ENCODE measurements around the gene USP1.

The USP1 gene

GRCh38 chr1:62426794-62427193, 10.1 kb upstream of the USP1 start:
- DNase-seq (ENCODE audit: low spot score): no peak
- FAIRE-seq: no peak

- FAIRE-seq (no peak), DNase-seq (ENCODE audit: low spot score) (no peak)
Observed at GRCh38 chr1:62428351-62428750, 8.5 kb upstream of the USP1 start.

- no peak for DNase-seq (ENCODE audit: low spot score)
- no peak for FAIRE-seq
Observed at GRCh38 chr1:62429581-62429980, 7.3 kb upstream of the USP1 start.

GRCh38 chr1:62433861-62434617, 2.8 kb upstream of the USP1 start:
- DNase-seq (ENCODE audit: low spot score) (no peak), FAIRE-seq (no peak)

GRCh38 chr1:62434618-62435001, 2.2 kb upstream of the USP1 start:
- FAIRE-seq: no peak
- no peak for DNase-seq (ENCODE audit: low spot score)

- FAIRE-seq: no peak
Observed at GRCh38 chr1:62435231-62436038, 1.4 kb upstream of the USP1 start.

GRCh38 chr1:62436039-62436465, 797 bp upstream of the USP1 start:
- no peak for DNase-seq (ENCODE audit: low spot score)
- FAIRE-seq: no peak

More at GRCh38 chr1:62435231-62436038, 1.4 kb upstream of the USP1 start:
- no peak for DNase-seq (ENCODE audit: low spot score)

- FAIRE-seq (no peak), DNase-seq (ENCODE audit: low spot score) (no peak)
Observed at GRCh38 chr1:62437273-62437940, 558 bp downstream of the USP1 start.

GRCh38 chr1:62438163-62438562, 1.3 kb downstream of the USP1 start:
- DNase-seq (ENCODE audit: low spot score) (peak; percentile 21), FAIRE-seq (no peak)

- DNase-seq (ENCODE audit: low spot score): peak; percentile 18
- FAIRE-seq: peak; percentile 83
Observed at GRCh38 chr1:62439652-62440371, 3.0 kb downstream of the USP1 start.

GRCh38 chr1:62444701-62445100, 7.9 kb downstream of the USP1 start:
- FAIRE-seq: no peak
- DNase-seq (ENCODE audit: low spot score): no peak

GRCh38 chr1:62448221-62448933, 11.5 kb downstream of the USP1 start:
- DNase-seq (ENCODE audit: low spot score): no peak

GRCh38 chr1:62450301-62450700, 13.5 kb downstream of the USP1 start:
- DNase-seq (ENCODE audit: low spot score) (no peak), FAIRE-seq (no peak)

More at GRCh38 chr1:62448221-62448933, 11.5 kb downstream of the USP1 start:
- FAIRE-seq: no peak

GRCh38 chr1:62452951-62453350, 16.1 kb downstream of the USP1 start:
- DNase-seq (ENCODE audit: low spot score) (no peak), FAIRE-seq (no peak)

GRCh38 chr1:62457955-62458354, 21.1 kb downstream of the USP1 start:
- no peak for DNase-seq (ENCODE audit: low spot score)
- FAIRE-seq: no peak

GRCh38 chr1:62462370-62462769, 25.5 kb downstream of the USP1 start:
- FAIRE-seq: no peak
- no peak for DNase-seq (ENCODE audit: low spot score)

- no peak for FAIRE-seq
- no peak for DNase-seq (ENCODE audit: low spot score)
Observed at GRCh38 chr1:62467092-62467491, 30.2 kb downstream of the USP1 start.

- DNase-seq (ENCODE audit: low spot score) (no peak), FAIRE-seq (no peak)
Observed at GRCh38 chr1:62476525-62477219, 39.8 kb downstream of the USP1 start.

- DNase-seq (ENCODE audit: low spot score): no peak
- no peak for FAIRE-seq
Observed at GRCh38 chr1:62481681-62482080, 44.8 kb downstream of the USP1 start.

- no peak for FAIRE-seq
- no peak for DNase-seq (ENCODE audit: low spot score)
Observed at GRCh38 chr1:62484824-62485468, 48.1 kb downstream of the USP1 start.

Measured in RCC 7860 (cell line).